ENCODE results near the gene AXIN1.
"Not testable (repeated sequence)": the region's sequence is repeated elsewhere in the genome, so short reads cannot be mapped to it uniquely, and the experiment has no call there.

Gene AXIN1

DNA sequence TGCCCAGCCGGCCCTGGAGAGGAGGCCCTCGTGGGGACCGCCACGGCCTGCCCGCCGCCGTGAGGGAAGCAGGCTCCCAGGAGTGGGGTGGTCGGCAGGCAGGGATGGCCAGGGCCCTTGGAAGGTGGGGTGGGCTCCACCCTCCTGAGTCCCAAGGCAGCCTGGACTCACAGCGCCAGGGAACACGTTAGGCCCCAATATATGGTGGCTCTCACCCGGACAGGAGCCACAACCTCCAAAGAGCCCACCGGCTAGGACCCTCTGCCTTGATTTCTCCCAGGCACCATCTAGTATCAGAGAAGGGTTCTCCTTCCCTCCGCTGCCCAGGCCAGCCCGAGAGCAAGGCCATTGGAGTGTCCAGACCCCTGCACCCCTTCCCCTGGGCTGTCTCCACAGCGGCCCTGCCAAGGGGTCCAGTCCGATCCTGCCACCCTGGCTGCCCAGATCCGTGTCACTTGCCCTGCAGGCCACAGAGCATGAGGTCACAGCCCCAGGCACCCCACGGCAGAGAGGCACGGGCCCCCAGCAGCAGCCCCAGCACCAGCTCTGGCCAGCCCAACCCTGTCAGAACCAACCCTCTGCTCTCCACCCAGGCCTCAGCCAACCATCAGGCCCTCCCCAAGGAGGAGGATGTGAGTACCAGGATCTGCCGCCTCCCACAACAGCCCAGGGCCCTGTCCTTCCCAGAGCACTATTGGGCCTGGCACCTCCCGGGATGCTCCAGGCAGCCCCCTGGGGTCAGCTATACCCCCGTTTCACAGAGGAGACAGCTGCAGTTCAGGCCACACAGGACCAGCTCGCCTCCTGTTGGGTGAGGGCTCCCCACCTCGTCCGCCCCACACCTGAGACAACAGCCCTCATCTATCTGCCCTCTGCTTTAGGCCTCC is 1.1 kb upstream of the AXIN1 start:
- DNase-seq: no peak

DNA sequence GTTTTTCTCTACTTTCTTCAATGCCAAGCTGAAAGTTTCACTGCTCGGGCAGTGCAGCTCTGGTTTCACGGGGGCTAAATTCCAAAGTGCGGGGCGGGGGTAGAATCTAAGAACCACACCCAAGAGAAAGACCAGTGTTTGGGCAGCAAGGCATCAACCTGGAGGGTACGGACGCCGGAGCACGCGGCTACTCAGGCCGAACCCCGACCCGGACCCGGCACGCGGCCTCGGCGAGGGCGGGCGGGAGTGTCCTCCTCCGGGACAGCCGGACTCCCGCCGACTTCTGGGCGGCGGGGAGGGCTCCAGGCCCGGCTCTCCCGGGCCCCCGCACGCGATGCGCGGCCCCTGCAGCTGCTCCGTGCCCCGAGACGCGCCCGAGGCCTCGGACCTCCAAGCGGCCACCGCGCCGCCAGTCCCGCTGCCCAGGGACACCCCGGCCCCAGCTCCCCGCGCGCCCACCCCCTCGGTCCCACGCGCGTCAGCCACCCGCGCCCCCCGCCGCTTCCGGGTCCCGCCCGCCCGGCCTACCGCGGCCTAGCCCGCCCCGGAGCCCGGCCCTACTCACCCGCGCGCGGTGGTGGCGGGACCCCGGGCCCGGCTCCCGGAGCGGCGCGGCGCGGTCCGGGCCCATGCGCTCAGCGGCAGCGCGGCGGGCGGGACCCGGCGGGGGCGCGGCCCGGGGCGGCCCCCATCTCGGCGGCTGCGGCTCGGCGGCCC is 561 bp downstream of the AXIN1 start:
- no peak for DNase-seq

DNA sequence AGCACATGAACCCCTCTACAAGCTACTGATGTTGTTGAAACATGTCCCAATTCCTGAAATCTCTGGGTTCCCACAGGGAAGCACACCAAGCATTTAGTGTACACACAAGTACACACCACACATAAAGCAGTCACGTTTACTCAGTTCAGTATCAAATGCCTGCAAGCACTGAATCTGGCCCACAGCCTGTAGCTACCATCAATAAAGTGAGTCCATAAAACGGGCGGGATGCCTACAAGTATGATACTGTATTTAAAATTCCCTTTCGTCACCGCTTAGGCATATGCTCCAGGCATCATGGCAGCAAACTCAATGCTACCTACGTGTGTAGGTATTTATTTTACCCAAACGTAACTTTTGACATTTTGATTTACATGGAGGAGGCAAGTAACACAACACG is 2.3 kb downstream of the AXIN1 start:
- DNase-seq: no peak

DNA sequence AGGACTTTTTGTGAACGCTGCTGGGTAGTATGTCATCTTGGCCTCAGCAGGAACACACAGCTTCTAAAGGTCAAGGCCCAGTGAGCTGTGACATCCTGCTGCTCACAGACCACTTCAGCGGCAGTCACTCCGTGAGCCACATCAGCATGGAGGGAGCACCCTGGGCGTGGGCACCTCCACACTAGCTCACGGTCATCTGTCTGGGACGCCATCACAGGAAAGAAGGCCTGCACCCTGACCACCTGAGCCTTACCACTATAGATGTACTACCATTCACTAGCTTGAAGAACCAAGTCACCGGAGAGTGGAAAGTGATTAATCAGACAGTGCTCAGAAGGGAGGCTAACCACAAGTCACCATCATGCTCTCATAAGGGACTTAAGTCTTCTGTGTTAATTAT is 3.3 kb downstream of the AXIN1 start:
- no peak for DNase-seq

DNA sequence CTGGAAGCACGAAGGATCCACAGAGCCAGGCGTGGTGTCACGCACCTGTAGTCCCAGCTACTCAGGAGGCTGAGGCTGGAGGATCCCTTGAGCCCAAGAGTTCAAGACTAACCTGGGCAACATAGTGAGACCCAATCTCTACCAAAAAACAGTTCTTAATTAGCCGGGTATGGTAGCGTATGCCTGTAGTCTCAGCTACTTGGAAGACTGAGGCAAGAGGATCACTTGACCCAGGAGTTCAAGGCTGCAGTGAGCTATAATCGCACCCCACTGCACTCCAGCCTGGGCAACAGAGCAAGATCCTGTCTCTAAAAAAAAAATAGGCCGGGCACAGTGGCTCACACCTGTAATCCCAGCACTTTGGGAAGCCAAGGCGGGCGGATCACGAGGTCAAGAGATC is 4.0 kb downstream of the AXIN1 start:
- DNase-seq: not testable (repeated sequence)

DNA sequence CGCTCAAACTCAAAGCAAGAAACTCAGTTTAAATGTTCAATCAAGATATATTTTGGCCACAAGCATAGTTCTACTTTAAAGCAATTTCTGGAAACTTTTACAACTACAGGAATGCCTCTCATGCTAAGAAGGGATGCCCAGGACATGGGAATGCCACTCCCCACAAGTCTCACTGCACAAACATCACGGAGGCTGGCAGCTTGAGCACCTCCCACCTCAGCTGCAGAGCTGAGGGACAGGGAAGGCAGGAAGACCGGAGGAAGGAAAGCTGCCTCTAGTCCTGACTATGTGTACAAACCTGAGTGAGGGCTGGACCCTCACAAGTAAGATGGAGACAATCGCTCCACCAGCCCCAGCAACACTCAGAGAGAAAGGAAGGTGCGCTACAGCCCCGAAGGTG is 5.3 kb downstream of the AXIN1 start:
- DNase-seq: no peak

DNA sequence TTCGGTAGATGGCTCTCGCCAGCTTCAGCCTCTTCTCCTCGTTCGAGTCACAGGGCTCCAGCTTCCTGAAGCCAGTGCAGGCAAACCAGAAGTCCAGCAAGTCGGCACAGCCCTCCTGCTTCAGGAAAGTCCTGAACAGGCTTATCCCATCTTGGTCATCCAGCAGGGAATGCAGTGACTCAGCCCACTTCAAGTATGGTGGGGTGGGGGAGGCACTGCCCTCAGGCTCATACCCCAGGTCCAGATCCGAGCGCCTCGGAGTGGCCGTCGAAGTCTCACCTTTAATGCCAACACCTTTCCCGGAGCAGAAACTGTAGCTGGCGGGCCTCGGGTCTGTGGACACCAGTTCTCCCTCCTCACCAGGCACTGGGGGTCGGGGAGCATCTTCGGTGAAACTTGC is 5.9 kb downstream of the AXIN1 start:
- DNase-seq: peak; percentile 17

DNA sequence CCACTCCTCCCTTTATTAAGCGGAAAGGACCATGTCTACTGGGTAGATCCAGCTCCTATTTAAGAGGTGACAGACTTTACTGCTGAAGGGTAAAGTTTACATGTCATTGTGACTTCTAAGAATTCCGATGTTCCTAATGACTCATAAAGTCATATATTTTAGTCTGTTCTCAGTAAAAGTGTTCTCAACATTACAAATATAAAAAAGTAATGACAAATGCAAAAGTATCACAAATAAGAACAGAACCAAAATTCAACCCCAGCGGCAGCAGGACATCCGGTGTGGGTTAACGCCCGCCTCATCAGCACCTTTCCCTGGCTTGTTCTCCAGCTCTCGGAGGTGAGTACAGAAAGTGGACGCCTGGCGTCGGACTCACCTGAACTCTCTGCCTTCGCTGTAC is 6.8 kb downstream of the AXIN1 start:
- no peak for DNase-seq

DNA sequence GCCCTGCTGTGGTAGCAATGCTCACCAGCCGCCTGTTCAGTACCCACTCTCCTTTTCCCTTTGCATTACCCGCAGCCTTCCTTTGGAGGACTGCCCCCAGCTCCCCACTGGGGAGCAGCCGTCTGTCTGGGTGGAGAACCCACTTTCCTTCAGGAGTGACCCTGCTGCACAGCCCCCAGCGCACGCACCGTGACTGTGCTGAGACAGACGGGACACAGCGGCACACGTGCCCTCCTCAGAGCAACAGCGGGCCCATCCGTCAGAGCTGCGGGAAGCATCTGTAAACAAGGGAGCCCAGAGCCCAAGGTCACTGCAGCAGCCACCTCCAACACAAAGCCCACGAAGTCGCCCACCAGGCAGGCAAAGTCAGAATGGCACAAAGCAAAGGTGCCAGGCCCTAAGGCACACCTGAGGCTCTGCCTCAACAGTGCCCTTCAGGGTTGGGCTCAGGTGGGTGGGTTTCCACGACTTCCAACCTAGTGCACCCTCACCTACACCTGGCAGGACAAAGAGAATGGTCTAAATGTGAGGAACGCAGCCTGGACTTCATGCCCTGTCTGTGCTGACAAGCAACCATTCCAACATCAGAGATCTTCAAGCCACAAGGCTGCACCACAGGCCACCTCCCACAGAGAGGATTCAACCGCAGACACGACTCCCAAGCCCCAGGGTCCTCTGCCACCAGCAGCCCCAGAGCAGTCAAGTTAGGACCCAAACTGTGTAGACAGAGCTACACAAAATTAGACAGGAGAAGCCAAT is 9.9 kb downstream of the AXIN1 start:
- DNase-seq: no peak

DNA sequence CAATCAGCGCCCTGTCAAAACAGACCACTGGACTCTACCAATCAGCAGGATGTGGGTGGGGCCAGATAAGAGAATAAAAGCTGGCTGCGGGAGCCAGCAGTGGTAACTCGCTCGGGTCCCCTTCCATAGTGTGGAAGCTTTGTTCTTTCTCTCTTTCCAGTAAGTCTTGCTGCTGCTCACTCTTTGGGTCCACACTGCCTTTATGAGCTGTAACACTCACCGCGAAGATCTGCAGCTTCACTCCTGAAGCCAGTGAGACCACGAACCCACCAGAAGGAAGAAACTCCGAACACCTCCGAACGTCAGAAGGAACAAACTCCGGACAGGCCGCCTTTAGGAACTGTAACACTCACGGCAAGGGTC is 10.6 kb downstream of the AXIN1 start:
- not testable (repeated sequence) for DNase-seq

DNA sequence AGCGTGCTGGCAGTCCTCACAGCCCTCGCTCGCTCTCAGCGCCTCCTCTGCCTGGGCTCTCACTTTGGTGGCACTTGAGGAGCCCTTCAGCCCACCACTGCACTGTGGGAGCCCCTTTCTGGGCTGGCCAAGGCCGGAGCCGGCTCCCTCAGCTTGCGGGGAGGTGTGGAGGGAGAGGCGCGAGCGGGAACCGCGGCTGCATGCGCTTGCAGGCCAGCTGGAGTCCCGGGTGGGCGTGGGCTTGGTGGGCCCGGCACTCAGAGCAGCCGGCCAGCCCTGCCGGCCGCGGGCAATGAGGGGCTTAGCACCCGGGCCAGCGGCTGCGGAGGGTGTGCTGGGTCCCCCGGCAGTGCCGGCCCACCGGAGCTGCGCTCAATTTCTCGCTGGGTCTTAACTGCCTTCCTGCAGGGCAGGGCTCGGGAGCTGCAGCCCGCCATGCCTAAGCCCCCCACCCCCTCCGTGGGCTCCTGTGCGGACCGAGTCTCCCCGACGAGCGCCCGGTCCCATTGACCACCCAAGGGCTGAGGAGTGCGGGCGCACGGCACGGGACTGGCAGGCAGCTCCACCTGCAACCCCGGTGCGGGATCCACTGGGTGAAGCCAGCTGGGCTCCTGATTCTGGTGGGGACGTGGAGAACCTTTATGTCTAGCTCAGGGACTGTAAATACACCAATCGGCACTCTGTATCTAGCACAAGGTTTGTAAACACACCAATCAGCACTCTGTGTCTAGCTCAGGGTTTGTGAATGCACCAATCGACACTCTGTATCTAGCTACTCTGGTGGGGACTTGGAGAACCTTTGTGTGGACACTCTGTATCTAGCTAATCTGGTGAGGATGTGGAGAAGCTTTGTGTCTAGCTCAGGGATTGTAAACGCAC is 11.2 kb downstream of the AXIN1 start:
- not testable (repeated sequence) for DNase-seq

DNA sequence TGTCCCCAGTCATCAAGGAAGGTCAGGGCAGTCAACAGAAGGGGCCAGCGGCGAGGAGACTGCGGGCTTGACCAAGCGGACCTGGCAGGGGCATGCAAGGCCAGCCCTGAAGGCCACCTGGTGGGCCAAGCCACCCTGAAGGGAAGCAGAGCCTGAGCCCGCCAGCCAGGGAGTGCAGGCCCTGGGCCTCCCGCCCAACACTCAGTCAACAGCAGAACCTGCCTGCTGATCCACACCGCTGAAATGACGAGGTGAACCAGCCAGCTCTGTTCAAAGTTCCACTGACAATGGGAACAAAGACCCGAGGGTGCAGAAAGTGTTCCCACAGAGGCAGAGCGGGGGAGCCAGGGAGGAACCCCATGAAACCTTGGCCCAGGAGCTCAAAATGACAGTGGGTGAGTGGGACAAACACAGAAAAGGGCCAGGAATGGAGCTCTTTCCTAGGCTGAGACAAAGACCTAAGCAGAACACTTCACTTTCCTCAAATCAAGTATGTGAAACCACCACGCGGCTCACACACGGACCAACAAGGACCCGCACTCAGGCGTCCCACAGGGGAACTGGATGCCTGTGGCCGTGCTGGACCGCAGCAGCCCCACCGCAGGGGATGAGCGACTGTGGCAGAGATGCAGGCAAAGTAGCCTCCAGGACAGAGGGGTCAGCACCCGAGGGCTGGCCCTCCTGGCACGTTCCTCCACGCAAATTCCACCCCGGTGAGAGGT is 12.0 kb downstream of the AXIN1 start:
- DNase-seq: no peak

DNA sequence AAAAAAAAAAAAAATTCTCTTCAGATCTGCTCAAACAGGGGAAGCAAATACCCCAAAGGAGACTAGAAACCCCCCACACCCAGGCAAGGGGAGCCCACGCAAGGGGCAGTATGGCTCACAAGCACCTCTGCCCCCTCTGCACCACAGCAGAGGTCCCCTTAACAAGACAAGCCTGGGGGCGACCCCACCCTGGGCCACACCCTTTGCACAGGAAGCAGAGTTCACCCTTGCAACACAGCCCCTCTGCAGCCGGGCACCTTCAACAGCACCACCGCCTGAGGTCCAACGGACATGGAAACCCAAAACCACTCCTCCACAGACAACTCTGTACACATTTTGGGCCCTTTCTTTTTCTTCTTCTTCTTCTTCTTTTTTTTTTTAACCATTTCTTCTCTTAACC is 12.8 kb downstream of the AXIN1 start:
- no peak for DNase-seq

DNA sequence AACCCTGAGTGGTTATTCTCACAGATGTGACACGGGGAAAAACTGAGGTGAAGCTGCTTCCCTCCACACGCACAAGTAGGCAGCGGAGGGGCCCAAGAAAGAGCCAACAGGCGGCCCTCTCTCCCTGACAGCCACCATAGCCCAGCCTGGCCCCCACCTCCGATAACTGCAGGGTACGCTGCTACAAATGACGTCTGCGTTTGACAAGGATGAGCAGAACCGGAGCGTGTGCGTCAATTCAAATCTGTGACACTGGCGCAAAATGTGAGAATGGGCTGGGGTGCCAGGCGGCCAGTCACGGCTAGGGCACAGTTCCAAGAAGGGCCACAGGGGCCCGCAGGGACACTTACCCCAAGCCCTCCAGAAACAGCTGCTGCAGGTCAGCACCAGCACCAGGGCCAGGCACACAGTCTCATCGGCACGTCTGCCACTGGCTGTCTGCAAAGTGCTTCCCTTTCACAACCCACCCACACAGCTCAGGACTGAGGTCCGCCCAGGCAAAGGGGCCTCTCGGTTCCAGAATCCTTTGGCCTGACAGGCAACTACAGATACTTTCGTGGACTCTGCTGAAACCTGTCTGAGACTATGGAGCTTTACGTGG is 14.4 kb downstream of the AXIN1 start:
- DNase-seq: no peak

DNA sequence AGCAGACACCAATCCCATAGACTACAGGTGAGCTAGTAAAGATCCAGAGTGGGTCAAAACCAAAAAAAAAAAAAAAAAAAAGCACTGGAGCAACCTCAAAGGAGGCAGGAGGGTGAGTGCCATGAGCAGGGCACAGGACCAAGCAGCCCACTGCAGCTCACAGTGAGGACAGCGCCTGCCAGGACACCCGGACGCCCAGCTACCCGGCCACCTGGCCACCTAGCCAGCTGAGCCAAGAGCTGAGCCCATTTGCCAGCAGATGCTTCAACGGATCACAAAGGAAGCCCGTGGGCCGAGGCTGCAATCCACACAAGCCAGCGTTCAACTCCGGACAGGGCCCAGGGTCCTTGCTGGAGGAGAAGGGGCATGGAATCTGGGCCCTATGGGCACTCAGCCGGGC is 15.1 kb downstream of the AXIN1 start:
- no peak for DNase-seq

DNA sequence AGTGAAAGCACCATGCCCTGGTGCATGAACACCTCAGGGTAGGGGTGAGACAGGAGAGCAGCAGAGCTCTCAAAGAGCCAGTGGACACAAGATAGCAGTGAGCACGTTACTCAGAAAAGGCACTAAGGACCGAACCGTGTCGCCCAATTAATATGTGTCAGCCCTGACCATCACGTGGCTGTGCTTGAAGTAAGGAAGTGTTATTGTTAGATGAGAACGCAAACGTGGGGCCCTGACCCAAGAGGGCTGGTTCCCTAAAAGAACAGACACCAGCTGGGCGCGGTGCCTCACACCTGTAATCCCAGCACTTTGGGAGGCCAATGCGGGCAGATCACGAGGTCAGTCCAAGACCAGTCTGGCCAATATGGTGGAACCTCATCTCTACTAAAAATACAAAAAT is 16.3 kb downstream of the AXIN1 start:
- DNase-seq: no peak

DNA sequence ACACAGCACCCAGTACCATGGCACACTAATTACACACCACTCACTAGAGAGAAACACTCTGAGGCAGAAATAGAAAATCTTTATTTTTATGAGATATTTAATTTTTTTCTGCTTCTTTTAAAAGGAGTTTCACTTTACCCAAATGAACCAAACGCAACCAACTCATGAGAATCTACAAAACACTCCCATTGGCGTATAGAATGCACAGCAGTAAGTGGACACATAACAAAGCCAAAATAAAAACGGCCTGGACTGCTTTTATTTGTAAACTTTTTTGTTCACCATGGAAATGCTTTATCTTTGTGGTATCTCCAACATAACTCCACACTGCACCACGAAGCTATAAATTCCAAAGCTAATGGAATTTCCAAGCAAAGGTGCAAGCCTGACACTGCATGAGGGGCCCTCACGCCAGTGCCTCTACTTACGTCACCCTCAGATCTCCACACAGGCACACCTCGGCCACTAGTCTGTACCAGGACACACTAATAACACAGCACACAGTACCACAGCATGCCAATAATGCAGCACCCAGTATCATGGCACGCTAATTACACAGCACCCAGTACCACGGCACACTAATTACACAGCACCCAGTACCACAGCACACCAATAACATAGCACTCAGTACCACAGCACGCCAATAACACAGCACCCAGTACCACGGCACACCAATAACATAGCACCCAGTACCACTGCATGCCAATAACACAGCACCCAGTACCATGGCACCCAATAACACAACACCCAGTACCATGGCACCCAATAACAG is 17.5 kb downstream of the AXIN1 start:
- not testable (repeated sequence) for DNase-seq

DNA sequence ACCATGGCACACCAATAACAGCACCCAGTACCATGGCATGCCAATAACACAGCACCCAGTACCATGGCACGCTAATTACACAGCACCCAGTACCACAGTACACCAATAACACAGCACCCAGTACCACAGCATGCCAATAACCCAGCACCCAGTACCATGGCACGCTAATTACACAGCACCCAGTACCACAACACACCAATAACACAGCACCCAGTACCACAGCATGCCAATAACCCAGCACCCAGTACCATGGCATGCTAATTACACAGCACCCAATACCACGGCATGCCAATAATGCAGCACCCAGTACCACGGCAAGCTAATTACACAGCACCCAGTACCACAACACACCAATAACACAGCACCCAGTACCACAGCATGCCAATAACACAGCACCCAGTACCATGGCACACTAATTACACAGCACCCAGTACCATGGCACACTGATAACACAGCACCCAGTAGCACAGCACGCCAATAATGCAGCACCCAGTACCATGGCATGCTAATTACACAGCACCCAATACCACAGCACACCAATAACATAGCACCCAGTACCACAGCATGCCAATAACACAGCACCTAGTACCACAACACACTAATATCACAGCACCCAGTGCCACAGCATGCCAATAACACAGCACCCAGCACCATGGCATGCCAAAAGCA is 18.2 kb downstream of the AXIN1 start:
- DNase-seq: not testable (repeated sequence)

DNA sequence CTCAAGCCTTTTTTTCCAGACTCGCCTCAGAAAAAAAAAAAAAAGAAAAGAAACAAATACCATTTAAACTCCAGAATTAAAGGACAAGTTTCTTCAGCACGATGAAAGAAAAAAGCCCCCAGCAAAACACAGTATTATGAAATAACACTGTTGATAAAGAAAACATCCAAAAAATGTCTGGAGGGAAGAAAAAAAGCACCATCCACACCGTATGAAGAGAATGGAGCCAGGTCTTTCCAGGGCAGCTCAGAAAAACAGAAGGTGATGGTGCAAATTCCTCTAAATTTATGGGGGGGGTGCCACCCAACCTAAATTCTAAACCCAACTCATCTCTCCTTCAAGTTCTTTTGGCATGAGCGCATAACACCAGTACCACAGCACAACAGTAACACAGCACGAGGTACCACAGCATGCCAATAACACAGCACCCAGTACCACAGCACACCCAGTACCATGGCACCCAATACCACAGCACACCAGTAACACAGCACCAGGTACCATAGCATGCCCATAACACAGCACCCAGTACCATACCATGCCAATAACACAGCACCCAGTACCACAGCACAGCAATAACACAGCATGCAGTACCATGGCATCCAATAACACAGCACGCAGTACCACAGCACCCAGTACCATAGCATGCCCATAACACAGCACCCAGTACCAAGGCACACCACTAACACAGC is 19.0 kb downstream of the AXIN1 start:
- no peak for DNase-seq
